Body of pancreas (tissue), 4 donors: ENCODE results near the gene CTH. TPM values are rescaled to one million over a fixed set of nuclear protein-coding genes. Genes with fewer than 3 reads are reported as not detected.
"Not testable (repeated sequence)": the region's sequence is repeated elsewhere in the genome, so short reads cannot be mapped to it uniquely, and the experiment has no call there.

Source experiments
- ATAC-seq: fragments of 150-250 bp; one replicate; pipeline ENCODE4 v1.9.1; 2016
- DNase-seq, 4 donors: peaks; one replicate each; pipeline ENCODE4 v3.0.0-alpha.2; 2019
- H3K27ac ChIP-seq, 4 donors: fragments of 200-600 bp; sonication (generic); 1 replicate in 3 of 4; 2 replicates in 1 of 4; pipeline versions ENCODE4 v1.5.1 to v1.6.1; 2016 to 2019; ENCODE audit warnings: mild to moderate bottlenecking in 1 of 4, mixed read lengths in 1 of 4, moderate library complexity in 1 of 4
- H3K27me3 ChIP-seq, 2 donors: fragments of 200-600 bp; sonication (generic); one replicate each; pipeline ENCODE4 v1.6.0; 2016; ENCODE audit warnings: mild to moderate bottlenecking in 1 of 2
- H3K36me3 ChIP-seq, 2 donors: fragments of 200-600 bp; sonication (generic); replicated peaks in 1 of 2; 2 replicates each; pipeline ENCODE4 v1.5.1; 2016; ENCODE audit warnings: low read depth in 2 of 2; ENCODE audit not compliant: insufficient read depth in 1 of 2
- H3K4me1 ChIP-seq: fragments of 200-600 bp; sonication (generic); one replicate; pipeline ENCODE4 v1.6.0; 2016
- H3K4me3 ChIP-seq, 2 donors: fragments of 200-600 bp; sonication (generic); 1 replicate in 1 of 2; 2 replicates in 1 of 2; pipeline ENCODE4 v1.5.1; 2016 to 2019
- H3K9me3 ChIP-seq, 3 donors: fragments of 200-600 bp; sonication (generic); 1 replicate in 2 of 3; 2 replicates in 1 of 3; pipeline ENCODE4 v1.5.1; 2016
- POLR2A ChIP-seq, 3 donors: fragments of 450-650 bp; IDR thresholded peaks; one replicate each; pipeline ENCODE4 v1.6.1; 2016; ENCODE audit warnings: antibody characterized with exemption in 3 of 3, mild to moderate bottlenecking in 2 of 3
- WGBS, 2 donors: methylation state at CpG; one replicate each; pipeline ENCODE4 v1.1.5; 2017; 5-methylcytosine and 5-hydroxymethylcytosine counted together
- intact Hi-C: fragments of 100-400 bp; cut with DNase I; formaldehyde crosslinking; loops from one replicate; pipeline ENCODE4 v1.15.1; 2023
- total RNA-seq, 2 donors: library from RNA; depleted of rRNA; stranded (reverse); fragments of >200 nt; gene quantifications; one replicate each; pipeline ENCODE4 v1.1.0, GENCODE V29; 2016
- TF ChIP-seq, protein P1 (sequence below), 7 experiments: fragments of 450-650 bp in 4 of 7; fragments of 200-600 bp in 3 of 7; sonication (generic) in 3 of 7; IDR thresholded peaks; one replicate each; pipeline ENCODE4 v1.5.1; 2016 to 2019; ENCODE audit warnings: antibody characterized with exemption in 7 of 7

CTH gene
- 1 to 10 TPM; 5.9 to 7.3 TPM for total RNA-seq

DNA sequence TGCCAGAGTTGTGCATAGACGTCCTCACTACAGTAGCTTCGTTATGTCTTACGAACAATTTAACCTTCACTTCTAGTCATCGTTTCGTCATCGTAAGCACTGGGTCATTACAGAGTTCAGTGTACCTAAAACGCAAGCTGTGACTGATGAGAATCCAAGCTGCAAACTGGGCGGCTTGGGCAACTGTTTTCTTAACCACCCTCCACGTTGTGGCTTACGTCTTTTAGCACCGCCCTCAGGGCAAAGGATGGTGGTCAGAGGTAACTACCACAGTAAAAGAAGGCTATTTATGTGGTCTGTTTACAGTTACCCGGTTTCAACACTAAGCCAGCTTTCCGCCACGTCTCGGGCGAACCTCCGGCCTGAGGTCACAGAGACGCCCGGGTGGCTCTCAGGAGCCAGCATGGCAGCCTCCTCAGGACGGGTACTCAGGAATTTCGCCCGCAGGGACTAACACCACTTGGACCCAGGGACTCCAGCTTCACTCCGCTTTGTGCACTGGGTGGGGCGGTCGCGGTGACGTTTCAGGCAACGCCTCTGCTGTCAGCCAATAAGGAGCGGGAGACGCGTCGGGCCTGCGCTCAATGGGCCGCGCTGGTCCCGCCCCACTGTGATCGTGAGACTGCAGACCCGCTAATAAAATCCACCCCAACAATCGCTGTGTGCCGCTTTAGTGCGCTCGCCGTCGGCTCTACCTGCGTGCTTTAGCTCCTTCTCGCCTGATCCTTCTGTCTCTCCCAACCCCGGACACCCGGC, at the start of gene CTH:
TSS of gene CTH (plus strand) at position 665 of the 756 bp plus-strand sequence. CDS start 148 bp downstream, outside the sequence.
- DNase-seq (peak; percentile 98), ATAC-seq (peak; percentile 99)
- peak; percentile 98 to 100 (median 100) for TF ChIP-seq POLR2A (IDR thresholded peaks at IDR 0.05)
- TF ChIP-seq, protein P1, sequence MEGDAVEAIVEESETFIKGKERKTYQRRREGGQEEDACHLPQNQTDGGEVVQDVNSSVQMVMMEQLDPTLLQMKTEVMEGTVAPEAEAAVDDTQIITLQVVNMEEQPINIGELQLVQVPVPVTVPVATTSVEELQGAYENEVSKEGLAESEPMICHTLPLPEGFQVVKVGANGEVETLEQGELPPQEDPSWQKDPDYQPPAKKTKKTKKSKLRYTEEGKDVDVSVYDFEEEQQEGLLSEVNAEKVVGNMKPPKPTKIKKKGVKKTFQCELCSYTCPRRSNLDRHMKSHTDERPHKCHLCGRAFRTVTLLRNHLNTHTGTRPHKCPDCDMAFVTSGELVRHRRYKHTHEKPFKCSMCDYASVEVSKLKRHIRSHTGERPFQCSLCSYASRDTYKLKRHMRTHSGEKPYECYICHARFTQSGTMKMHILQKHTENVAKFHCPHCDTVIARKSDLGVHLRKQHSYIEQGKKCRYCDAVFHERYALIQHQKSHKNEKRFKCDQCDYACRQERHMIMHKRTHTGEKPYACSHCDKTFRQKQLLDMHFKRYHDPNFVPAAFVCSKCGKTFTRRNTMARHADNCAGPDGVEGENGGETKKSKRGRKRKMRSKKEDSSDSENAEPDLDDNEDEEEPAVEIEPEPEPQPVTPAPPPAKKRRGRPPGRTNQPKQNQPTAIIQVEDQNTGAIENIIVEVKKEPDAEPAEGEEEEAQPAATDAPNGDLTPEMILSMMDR (IDR thresholded peaks at IDR 0.05), result peak in 1 of 7 experiments; percentile 2
- Histone ChIP-seq H3K4me3 (peak within 1 kb of the TSS; percentile 29 to 62), H3K9me3 (no peaks in the 10 kb centered on the region), H3K4me1 (peaks cover 12% of the 10 kb centered on the region), H3K27me3 (no peaks in the 10 kb centered on the region), H3K27ac (peak within 1 kb of the TSS; percentile 89 to 99 (median 98)), H3K36me3 (no peaks in the 10 kb centered on the region)
- intact Hi-C loops, result no loop called here
- WGBS, 2 donors, result 0% methylated on average over 25 to 48 of the region's 48 CpGs

DNA sequence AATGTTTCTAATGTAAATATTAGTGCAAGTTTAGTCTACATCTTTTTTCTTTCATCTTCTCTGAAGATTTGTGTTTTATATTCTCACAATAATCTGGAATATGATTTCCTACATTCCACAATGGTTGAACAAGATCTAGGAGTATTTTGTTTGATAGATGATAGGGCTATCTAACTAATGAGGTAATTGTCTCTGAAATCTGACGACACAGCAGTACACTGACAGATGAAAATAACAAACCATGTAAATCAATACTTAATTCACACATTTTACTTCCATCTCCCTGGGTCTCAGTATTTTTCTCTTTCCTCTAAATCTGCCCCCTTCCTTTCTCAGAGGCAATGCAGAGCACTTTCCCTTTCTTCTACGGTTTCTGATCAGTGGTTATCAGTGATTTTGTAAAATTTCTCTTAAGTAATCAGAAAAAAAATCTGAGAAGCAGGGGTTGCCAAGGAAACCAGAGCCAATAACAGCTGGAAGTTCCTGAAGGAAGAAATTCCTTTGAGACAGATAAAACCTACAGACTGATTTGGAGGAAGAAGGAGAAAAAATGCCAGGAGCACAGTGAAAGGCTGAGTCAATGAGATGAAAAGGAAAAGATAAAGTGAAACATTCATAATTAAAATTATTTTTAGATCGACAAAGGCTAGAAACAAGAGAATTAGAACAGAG, 49.2 kb upstream of the CTH start:
- TF ChIP-seq, protein P1 (IDR thresholded peaks at IDR 0.05), result no peak
- TF ChIP-seq POLR2A (IDR thresholded peaks at IDR 0.05), result no peak
- Histone ChIP-seq H3K4me1 (no peaks in the 10 kb centered on the region), H3K4me3 (no peak overlapping the region), H3K27ac (no peak overlapping the region), H3K36me3 (no peaks in the 10 kb centered on the region), H3K9me3 (no peaks in the 10 kb centered on the region), H3K27me3 (no peaks in the 10 kb centered on the region)
- WGBS, 2 donors, result 40 to 42% methylated on average over 3 of the region's 3 CpGs
- ATAC-seq (no peak), DNase-seq (no peak)
- intact Hi-C loops, result no loop called here

DNA sequence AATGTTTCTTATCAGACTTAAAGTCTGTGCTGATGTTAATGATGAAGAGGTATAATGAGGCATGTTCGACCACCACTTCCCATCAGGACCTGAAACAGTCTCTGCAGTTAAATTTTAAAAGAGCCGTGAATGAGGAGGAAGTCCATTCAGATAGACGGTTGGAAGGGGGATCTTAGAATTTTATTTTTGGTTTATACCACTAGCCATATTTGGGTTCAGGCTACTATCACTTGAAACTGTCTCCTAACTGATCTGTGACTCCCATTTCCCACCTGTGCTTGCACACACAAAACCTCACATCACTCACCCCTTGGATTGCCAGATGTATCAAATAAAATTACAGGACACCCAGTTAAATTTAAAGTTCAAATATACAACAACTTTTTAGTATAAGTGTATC, 46.6 kb upstream of the CTH start:
- no peak for TF ChIP-seq POLR2A (IDR thresholded peaks at IDR 0.05)
- TF ChIP-seq, protein P1 (IDR thresholded peaks at IDR 0.05), result no peak
- no peak overlapping the region for H3K4me3 ChIP-seq

DNA sequence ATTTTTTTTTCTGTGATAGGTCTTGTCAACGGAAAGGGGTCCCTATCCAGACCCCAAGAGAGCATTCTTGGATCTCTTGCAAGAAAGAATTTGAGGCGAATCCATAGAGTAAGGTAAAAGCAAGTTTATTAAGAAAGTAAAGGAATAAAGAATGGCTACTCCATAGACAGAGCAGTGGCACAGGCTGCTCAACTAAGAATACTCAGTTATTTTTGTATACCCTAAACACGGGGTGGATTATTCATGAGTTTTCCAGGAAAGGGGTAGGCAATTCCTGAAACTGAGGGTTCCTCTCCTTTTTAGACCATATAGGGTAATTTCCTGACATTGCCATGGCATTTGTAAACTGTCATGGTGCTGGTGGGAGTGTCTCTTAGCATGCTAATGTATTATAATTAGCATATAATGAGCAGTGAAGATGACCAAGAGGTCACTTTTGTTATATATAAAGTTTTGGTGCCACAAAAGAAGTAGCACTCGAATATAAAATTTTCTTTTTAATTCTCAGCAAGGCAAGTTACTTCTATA, 44.6 kb upstream of the CTH start:
- intact Hi-C loops, H3K27me3 ChIP-seq, ATAC-seq, H3K27ac ChIP-seq, H3K36me3 ChIP-seq, DNase-seq, H3K9me3 ChIP-seq, H3K4me3 ChIP-seq, H3K4me1 ChIP-seq: not testable (repeated sequence)
- 84 to 88% methylated on average over 4 of the region's 4 CpGs for WGBS, 2 donors

More for the DNA sequence above, 46.6 kb upstream of the CTH start:
- Histone ChIP-seq H3K9me3 (no peaks in the 10 kb centered on the region), H3K4me1 (no peaks in the 10 kb centered on the region), H3K27ac (no peak overlapping the region), H3K27me3 (no peaks in the 10 kb centered on the region), H3K36me3 (no peaks in the 10 kb centered on the region)
- intact Hi-C loops, result no loop called here
- DNase-seq (no peak), ATAC-seq (no peak)
- 67 to 70% methylated on average over 3 of the region's 3 CpGs for WGBS, 2 donors

DNA sequence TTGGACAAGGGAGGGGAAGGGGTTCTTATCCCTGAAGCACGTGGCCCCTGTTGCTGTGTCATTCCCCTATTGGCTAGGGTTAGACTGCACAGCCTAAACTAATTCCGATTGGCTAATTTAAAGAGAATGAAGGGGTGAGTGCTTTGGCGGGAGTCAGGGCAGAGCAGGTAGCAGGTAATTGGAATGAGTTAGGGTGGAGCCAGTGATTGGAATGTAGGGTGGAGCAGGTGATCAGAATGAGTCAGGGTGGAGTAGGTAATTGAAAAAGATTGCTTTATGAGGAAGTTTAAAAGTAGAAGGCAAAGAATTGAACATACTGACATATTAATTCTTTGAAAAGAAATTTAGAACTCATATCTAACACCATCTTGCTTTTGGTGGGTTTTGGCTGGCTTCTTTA, 44.1 kb upstream of the CTH start:
- H3K9me3 ChIP-seq, H3K36me3 ChIP-seq, H3K27ac ChIP-seq, intact Hi-C loops, DNase-seq, H3K27me3 ChIP-seq, H3K4me1 ChIP-seq, ATAC-seq, H3K4me3 ChIP-seq: not testable (repeated sequence)
- WGBS, 2 donors, result 93 to 94% methylated on average over 3 of the region's 3 CpGs

DNA sequence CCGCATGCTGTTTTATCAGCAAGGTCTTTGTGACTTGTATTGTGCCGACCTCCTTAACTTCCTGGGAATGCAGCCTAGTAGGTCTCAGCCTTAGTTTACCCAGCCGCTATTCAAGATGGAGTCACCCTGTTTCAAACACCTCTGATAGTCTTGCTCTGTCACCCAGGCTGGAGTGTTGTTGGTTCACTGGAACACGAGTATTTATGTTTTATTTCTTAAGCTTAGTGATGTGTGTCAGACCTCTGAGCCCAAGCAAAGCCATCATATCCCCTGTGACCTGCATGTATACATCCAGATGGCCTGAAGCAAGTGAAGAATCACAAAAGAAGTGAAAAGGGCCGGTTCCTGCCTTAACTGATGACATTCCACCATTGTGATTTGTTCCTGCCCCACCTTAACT, 43.7 kb upstream of the CTH start:
- 80 to 81% methylated on average over 5 of the region's 5 CpGs for WGBS, 2 donors
- H3K9me3 ChIP-seq, ATAC-seq, H3K27ac ChIP-seq, H3K4me1 ChIP-seq, H3K27me3 ChIP-seq, H3K4me3 ChIP-seq, intact Hi-C loops, DNase-seq, H3K36me3 ChIP-seq: not testable (repeated sequence)

DNA sequence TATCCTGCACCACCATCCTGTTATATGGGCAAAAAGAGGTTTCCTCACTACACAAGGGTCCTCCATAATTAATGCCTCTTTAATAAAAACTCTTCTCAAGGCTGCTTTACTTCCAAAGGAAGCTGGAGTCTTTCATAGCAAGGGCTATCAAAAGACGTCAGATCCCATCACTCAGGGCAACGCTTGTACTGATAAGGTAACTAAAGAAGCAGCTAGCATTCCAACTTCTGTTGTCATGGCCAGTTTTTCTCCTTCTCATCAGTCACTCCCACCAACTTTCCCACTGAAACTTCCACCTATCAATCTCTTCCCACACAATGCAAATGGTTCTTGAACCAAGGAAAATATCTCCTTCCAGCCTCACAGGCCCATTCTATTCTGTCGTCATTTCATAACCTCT, 39.5 kb upstream of the CTH start:
- 58 to 62% methylated on average over 3 of the region's 3 CpGs for WGBS, 2 donors
- intact Hi-C loops, H3K4me3 ChIP-seq, ATAC-seq, H3K27ac ChIP-seq, DNase-seq, H3K36me3 ChIP-seq, H3K4me1 ChIP-seq, H3K9me3 ChIP-seq, H3K27me3 ChIP-seq: not testable (repeated sequence)
